T follicular helper cell (primary cell): ENCODE measurements around the gene TRIM25.
A peak's percentile ranks its signal among the peaks of the same experiment; 100 is the strongest.

Experiments used
- DNase-seq: peaks from one replicate; pipeline ENCODE4 v3.0.0-alpha.2; 2020; ENCODE audit warnings: low read depth

The TRIM25 gene

DNA sequence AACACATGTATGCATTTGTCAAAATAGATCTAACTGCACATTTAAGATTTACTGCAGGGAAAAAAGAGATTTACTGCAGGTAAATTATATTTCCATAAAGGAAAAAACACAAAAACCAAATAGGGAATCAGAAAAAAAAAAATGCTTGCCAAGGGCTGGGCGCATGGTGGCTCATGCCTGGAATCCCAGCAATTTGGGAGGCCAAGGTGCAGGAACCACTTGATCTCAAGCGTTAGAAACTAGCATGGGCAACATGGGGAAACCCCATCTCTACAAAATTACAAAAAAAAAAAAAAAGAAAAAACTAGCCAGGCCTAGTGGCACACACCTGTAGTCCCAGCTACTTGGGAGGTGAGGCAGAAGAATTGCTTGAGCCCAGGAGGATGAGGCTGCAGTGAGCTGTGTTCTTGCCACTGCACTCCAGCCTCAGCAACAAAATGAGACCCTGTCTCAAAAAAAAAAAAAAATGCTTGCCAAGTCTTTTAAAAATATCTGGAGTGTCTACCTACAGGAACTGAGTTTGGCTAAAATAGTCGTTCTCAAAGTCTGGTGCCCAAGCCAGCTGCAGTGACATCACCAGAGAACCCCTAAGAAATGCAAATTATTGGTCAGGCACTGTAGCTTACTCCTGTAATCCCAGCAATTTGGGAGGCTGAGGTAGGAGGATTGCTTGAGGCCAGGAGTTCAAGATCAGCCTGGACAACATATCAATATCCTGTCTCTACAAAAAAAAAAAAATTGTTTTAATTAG lies 17.5 kb downstream of the TRIM25 start:
- DNase-seq, result no peak

DNA sequence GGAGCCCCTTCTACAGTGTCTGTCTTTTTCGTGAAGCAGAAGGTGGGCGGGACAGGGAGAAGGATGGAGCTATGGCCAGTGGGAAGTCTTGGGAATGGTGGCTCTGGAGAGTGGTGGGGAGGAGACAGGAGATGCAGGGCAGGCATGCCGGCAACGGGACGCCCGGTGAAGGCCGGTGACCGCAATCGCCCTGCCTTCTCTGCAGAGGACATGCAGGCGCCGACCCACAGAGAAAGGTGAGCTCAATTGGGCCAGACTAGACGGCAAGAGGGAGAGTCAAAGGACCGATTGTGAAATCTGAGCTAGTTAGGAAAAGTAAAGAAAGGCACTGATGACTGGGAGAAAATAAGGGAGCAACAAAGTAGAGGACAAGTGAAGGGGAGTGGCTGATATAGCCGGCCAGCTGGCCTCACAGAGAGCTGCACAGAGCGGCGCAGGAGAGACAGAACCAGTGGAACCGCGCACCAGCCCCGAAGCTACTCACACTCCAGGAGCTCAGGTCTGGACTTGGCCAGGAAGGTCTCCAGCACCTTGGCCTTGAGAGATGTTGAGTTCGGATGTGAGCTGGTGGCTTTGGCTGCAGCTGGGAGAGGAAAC lies 18.9 kb downstream of the TRIM25 start:
- no peak for DNase-seq

DNA sequence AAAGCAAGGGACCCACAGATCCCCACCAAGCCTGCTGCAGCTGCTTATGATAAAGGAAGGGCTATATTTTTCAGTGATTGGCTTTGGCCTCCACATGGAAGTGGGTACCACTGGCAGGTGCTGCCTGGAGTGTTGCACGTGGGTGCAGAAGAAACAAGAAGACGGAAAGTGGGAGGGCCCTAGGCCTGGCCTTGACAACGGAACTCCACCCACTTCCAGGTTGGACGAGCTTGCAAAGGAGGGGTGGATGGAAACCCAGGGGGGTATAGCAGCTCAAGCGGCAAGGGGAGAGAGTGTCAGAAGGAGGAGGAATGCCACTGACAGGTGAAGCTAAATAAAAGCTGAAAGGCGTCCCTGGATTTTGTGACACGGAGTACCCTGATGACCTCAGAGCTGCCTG lies 20.3 kb downstream of the TRIM25 start:
- DNase-seq, result no peak

DNA sequence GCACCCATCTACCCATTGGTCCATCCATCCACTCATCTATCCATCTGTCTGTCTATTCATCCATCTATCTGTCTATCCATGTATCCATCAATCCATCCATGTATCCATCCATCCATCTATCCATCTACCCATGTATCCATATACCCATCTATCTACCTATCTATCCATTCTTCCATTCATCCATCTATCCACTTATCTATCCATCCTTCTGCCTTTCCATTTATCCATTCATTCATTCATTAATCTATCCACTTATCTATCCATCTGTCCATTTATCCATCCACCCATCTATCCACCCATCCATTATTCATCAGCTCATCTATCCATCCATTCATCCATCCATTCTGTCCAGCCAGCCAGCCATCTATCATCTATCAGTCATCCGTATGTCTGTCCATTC lies 21.5 kb downstream of the TRIM25 start:
- DNase-seq, result no peak

DNA sequence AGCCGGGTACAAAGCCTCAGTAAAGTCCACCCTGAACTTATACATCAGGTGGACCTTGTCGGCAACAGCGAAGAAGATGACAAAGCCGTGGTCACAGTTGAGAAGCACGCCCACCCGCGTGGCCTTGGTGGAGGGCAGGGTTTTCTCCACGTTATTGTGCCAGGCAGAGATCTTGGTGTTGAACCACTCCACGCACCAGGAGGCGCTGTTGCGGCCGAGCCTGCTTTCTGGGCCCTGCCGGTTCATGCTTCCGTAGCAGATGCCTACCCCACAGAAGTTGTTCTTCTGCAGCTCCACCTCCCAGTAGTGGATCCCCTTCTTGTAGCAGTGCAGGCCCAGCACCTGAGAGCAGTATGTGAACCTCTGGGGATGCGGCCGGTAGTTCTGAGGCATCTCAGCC lies 22.1 kb downstream of the TRIM25 start:
- peak; percentile 19 for DNase-seq

DNA sequence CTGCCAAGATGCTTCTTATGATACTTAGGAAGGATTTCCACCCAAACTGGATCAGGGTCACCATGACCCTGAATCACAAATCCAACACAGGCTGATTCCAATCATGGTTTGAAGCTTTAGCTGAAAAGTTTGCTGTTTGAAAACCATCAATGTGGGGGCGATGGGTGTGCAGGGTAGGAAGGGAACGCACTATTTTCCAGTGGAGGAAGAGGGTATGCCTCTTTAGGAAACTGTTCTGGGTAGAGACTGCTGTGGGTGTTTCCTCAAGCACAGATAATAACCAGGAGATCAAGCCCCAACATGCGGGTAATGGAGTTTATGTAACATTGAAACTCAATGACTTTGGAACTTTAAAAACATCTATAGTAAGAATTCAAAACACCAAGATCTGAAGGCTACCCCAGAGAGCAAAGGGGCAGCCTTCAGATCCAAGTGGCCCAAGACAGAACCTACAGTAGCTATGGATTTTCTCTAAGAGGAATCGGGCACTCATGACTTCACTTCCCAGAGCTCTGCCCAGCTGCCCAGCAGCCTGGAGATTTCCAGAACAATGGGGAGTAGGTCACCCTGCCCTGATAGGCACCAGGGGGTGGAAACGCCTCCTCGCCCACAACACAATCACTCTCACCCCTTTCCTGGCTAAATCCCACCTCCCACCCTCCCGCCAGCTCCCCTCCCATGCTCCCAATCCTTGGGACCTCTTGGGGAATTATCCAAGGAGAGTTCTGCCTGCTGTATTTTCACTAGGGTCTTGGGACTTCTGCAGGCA lies 22.8 kb downstream of the TRIM25 start:
- no peak for DNase-seq

DNA sequence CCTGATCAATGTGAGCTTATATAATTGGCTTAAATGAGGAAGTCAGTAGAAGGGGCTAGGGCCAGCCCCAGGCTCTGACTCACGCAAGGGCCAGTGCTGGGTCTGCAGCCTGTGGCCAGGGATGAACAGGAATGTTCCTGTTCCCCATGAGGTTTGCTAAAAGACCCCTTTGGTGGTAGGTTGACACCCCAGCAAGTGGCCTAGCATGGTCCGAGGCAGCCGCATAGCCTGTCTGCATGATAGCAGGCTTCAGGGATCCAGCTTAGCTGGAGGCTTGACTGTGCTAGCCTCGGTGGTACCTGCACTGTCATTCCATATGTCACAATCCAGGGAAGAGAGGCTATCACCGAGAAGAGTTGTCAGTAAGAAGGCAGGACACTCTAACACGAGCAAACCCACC lies 23.5 kb downstream of the TRIM25 start:
- DNase-seq, result no peak

DNA sequence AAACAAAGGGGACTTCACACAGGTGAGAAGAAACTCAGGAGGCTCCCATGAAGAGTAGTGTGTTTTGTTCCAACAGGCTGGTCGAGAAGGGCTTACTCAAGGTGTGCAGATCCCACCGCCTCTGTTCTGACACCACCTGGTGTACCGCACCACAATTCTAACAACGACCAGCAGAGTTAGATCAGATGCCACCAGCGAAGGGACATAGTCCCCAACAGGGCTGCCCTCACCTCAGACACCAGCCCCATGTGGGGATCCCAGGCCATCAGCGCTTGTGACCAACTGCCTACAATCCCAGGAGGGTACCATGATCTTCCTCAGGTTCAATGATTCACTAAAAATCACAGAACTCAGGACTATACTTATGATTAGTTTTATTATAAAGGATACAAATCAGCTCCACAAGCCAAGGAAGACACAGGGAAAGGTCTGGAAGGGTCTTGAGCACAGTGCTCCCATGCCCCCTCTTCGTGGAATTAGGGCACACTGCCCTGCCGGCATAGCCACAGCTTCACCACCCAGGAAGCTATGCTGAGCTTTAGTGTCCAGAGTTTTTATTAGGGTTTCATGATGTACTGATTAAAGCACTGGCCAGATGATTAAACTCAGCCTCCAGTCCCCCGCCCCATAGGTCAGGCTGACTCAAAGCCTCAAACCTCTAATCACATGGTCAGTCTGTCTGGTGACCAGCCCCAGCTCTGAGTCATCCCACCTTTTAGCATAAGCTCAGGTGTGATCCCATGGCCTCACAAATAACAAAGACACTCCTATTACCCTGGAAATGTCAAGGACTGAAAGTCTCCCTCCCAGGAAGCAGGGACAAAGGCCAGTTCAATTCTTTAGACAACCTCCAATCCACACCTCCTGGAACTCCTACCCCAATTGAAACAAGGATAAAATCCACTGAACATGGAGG lies 26.0 kb downstream of the TRIM25 start:
- DNase-seq, result no peak

DNA sequence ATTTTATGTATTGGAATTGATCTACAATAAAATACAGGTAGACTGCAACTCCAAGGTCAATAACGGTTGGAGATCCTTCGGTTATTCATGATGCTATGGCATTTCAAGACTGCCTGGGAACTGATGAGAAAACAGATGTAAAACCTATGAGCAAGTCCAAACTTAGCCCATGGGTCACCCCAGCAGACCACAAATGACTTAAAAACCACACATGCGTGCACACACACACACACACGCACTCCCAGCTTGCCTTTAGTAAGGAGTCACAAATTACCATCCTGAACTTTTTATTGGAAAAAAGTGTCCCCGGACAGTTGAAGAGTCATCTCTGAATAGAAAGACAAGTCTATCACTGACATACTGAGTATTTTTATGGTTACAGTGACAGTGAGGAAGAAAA lies 26.7 kb downstream of the TRIM25 start:
- DNase-seq, result no peak

DNA sequence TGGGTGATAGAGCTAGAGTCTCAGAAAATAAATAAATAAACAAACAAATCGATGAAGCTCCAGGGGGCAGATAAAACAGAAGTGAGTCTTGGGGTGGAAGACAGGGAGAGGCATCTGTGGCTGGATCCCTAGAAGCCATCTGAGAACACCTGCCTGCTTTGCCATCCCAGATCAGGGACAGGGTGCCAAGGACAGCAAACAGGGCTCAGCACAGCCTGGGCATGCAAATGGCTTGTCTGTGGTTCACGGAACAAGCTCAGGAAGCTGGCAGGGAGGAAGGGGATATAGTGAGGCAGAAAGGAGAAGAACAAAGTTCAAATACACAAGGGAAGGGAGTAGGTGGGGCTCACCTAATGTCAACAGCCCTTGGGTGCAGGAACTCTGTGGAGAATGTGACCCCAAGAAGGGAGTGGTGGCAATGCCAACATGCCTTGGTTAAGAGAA lies 27.5 kb downstream of the TRIM25 start:
- no peak for DNase-seq

DNA sequence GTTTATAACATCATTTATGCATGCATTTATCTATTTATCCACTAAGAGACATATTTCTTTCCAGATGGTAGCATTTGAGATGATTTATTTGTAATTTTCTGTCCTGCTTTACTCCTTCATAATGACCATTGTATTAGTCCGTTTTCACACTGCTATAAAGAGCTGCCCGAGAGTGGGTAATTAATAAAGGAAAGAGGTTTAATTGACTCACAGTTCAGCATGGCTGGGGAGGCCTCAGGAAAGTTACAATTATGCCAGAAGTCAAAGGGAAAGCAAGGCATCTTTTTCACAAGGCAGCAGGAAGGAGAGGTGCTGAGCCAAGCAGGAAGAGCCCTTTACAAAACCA lies 28.6 kb downstream of the TRIM25 start:
- no peak for DNase-seq

DNA sequence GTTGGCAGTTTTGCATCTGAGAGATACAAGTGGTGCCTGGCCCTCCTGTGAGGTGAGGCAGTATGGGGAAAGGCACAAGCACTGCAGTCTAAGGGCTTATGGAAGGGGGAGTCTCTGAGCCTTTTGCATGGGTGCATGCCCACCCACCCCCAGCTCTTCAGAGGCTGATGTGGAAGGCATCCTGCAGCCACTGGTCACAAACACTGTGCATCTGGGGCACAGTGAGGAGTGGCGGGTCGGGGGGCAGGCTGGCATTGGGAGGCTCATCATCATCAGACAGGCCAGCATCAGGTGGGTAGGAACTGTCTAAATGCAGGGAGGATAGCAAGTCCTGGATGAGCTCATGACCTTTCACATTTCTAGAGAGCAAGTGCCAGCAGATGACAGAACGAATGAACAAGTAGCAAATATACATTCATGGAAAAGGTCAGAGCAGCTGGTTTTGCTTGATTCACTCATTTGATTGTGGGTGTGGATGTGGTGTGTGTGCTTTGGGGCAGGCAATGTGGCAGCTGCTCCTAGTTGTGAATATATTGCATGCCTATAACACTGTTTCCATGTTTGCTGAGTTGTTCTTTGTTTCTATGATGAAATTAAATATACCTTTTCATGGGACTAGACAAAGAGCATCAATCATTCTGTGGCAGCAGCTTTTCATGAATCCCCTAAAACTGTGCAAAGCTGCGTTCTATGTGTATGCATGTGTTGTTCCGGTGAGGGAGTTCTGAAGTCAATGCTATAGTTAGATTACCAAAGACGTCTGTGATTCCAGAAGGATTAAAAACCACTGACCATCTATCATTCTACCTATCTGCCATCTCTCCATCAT lies 29.2 kb downstream of the TRIM25 start:
- DNase-seq, result no peak

DNA sequence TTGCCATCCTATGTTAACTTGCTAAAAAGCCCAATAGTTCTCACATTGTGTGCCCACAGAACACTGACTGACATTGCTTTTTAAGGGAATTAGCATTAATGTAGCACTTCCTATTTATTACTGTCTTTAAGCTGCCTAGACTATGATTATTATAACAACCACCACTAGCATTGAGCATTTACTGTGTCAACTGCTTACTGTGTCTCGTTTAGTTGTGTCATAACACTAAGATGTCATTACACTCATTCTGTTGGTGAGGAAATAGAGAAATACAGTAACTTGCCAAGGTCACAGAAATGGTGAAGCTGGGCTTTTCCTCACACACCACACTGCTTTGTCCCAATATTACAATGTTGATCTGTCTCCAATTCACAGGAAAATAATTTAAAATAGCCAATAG lies 30.2 kb downstream of the TRIM25 start:
- no peak for DNase-seq

DNA sequence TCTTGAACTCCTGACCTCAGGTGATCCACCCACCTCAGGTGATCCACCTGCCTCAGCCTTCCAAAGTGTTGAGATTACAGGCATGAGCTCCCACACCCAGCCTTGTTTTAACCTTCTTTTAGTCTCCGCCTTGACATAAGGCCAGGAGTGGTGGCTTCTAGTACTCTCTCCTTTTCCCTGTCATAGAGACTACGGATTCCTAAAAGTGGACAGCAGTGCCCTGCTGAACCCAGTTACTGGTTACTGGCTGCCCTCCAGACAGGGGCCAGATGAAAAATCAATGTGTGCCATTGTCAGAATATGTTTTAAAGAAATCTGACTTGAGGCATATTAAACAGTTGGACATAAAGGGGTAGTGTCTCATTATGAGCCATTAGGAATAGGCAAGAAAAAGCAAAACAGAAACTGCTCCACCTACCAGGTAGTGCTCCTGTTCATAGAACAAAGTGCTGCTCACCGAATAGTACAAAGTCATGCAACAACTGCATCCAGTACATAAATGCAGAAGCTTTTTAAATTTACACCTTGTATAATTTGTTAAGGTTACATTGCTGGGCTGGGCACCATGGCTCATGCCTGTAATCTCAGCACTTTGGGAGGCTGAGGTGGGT lies 32.1 kb downstream of the TRIM25 start:
- DNase-seq, result no peak

DNA sequence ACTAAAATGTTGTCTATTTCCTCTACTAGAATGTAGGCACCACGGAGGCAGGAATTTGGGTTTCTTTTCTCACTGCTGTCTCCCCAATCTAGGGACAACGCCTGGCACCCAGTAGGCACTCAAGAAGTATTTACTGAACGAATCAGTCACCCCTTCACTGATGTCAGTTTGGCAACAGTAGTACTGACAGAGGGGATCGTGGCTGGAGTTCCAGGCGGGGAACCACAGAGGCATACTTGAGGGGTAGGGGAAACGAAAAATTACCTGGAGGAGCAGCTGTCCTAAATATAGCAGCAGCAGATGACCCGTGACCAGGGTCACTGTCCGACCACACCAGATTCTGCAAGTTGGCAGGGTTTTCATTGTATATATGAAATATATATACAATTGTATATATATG lies 33.3 kb downstream of the TRIM25 start:
- no peak for DNase-seq

DNA sequence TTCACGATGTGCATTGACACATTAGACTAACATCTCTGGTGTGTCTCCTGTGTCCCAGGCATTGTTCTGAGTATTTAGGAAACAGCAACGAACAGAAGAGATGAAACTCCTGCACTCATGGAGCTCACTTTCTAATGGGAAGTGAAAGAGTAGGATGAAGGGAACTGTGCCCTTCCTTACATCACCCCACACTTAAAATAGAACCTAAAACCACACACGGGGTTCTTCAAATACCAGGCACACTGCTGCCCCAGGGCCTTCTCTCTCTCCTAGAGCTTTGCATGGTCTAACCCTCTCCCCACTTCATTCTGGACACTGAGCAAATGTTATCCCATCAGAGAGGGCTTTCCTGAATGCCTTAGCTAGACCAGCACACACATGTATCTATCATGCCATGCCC lies 33.7 kb downstream of the TRIM25 start:
- DNase-seq, result no peak

DNA sequence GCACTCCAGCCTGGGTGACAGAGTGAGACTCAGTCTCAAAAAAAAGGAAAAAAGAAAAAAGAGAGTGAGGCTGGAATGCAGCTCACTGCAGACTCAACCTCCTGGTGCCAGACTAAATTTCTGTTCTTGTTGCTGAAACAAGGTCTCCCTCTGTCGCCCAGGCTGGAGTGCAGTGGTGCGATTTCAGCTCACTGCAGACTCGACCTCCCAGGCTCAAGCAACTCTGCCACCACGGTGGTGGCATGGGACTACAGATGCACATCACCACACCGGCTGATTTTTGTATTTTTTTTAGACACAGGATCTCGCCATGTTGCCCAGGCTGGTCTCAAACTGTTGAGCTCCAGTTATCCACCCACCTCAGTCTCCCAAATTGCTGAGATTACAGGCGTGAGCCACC lies 34.6 kb downstream of the TRIM25 start:
- DNase-seq, result no peak

DNA sequence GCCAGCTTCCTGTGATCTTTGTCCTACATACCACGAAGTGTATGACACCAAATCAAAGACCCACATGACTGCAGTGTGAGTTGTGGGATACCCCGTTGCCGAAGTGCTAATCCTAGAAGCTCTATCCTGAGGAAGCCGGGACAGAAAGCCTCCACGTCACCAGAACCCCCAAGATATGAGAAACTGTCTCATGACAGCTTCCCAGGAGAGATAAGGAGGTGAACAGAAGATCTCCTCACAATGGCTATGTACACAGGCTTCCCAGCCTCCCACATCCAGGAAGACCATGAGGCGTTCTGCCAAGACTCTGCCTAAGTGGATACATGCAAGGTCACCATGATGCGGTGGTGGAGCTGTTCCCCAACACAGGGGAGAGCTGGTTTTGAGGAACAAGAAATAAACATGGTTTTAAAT lies 37.1 kb downstream of the TRIM25 start:
- no peak for DNase-seq

DNA sequence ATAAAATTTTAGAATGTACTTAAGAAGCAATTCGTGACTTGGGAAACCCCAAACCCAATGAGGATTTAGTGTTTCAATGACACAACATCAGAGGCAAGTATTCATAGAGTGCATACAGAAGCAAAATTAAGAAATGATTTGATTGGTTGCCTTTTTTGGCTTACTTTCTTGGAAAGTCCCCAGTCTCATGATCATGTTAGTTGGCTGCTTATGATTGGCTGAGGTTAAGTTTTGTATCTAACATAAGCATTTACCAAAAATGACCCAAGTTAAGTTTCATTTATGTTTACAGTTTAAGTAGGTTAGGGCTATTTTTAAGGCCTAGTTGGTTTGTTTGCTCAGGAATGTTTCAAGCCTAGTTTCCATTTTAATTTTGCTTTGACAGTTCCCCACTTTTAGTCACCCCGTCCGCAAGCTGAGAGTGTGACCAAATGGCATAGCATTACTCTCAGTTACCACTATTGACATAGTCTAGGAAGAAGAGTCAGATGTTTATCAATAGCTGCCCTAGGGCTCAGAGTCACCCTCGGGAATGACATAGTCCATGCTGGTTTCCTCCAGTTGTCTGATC lies 43.7 kb downstream of the TRIM25 start:
- no peak for DNase-seq

DNA sequence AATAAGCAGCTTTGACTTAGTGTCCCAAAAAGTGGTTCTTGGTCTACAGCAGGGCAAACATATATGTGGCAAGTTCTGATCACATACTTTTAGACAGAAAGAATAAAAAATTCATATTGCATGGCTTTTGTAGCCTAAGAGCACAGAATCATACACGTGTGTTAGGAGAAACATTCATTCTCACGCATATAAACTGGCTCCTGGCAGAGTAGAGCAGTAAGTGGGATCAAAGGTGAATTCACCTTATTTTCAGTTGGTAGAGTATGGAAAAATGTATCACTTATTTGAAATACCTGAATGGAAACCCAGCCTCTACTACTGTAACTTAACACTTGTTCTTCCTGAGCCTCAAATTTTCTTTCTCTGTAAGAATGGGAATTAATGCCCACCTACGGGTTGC lies 45.1 kb downstream of the TRIM25 start:
- no peak for DNase-seq
